Bronchial epithelial cell (primary cell): ENCODE results near the gene SERPINI2. TPM values are rescaled to one million over a fixed set of nuclear protein-coding genes. Genes with fewer than 3 reads are reported as not detected.

Experiments used
- DNase-seq: peaks from one replicate; pipeline ENCODE4 v3.0.0-alpha.2; 2010; ENCODE audit warnings: low read depth
- FAIRE-seq: peaks from 2 replicates; lab custom pipeline; 2011; peaks lifted over from hg19 to GRCh38; lab: Jason Lieb, UNC
- H3K27me3 ChIP-seq: 2 replicates; pipeline ENCODE4 v1.5.1; 2011; ENCODE audit warnings: low read length; ENCODE audit not compliant: control insufficient read depth, insufficient read depth
- H3K36me3 ChIP-seq: 2 replicates; pipeline ENCODE4 v1.5.1; 2011; ENCODE audit warnings: low read length; ENCODE audit not compliant: control insufficient read depth, insufficient read depth
- H3K4me3 ChIP-seq: 2 replicates; pipeline ENCODE4 v1.5.1; 2011; ENCODE audit warnings: mild to moderate bottlenecking, low read depth, low read length, control low read depth
- CTCF ChIP-seq: IDR thresholded peaks from 2 replicates; pipeline ENCODE4 v1.5.1; 2011; ENCODE audit warnings: mild to moderate bottlenecking, moderate library complexity, low read length, control low read depth, inconsistent platforms; ENCODE audit not compliant: insufficient read depth, severe bottlenecking
- total RNA-seq: library from RNA; depleted of rRNA; stranded (reverse); fragments of >200 nt; gene quantifications from 2 replicates; pipeline ENCODE4 v1.2.1, GENCODE V29; 2014

SERPINI2 gene
- not detected in 2 replicates for total RNA-seq

GRCh38 chr3:167473863-167474262, at the start of gene SERPINI2:
Gene SERPINI2 (minus strand): TSS chr3:167474042. CDS start chr3:167471834, 2,208 bp downstream.
- Histone ChIP-seq H3K27me3 (no peaks in the 10 kb centered on the region), H3K36me3 (no peaks in the 10 kb centered on the region), H3K4me3 (no peak within 1 kb of the TSS)
- TF ChIP-seq CTCF: no peak
- FAIRE-seq: no peak
- no peak for DNase-seq

GRCh38 chr3:167521006-167521355, 47.1 kb upstream of the SERPINI2 start:
- peak; percentile 1 for DNase-seq
- Histone ChIP-seq H3K27me3 (no peaks in the 10 kb centered on the region), H3K36me3 (no peaks in the 10 kb centered on the region), H3K4me3 (no peak overlapping the region)
- no peak for TF ChIP-seq CTCF
- FAIRE-seq: no peak

- FAIRE-seq (no peak), DNase-seq (no peak)
- no peaks in the 10 kb centered on the region for H3K36me3 ChIP-seq
- H3K4me3 ChIP-seq: no peak overlapping the region
- H3K27me3 ChIP-seq: no peaks in the 10 kb centered on the region
- TF ChIP-seq CTCF: no peak
Measured at GRCh38 chr3:167520266-167521005, 46.6 kb upstream of the SERPINI2 start.

GRCh38 chr3:167507954-167508353, 34.1 kb upstream of the SERPINI2 start:
- Histone ChIP-seq H3K4me3 (no peak overlapping the region), H3K36me3 (no peaks in the 10 kb centered on the region), H3K27me3 (no peaks in the 10 kb centered on the region)
- DNase-seq: no peak
- TF ChIP-seq CTCF: no peak
- no peak for FAIRE-seq

- no peak for TF ChIP-seq CTCF
- DNase-seq (no peak), FAIRE-seq (no peak)
- no peak overlapping the region for H3K4me3 ChIP-seq
- H3K36me3 ChIP-seq: no peaks in the 10 kb centered on the region
- no peaks in the 10 kb centered on the region for H3K27me3 ChIP-seq
Measured at GRCh38 chr3:167502401-167502800, 28.6 kb upstream of the SERPINI2 start.

- no peaks in the 10 kb centered on the region for H3K36me3 ChIP-seq
- no peak for DNase-seq
- H3K27me3 ChIP-seq: no peaks in the 10 kb centered on the region
- no peak for FAIRE-seq
- TF ChIP-seq CTCF: no peak
- no peak overlapping the region for H3K4me3 ChIP-seq
Measured at GRCh38 chr3:167501941-167502340, 28.1 kb upstream of the SERPINI2 start.
